AG09319 (cell line): ENCODE results near the gene ELMO2.

ENCODE experiments used
- DNase-seq: peaks from one replicate; pipeline ENCODE4 v3.0.0-alpha.2; 2010; ENCODE audit warnings: low read depth; ENCODE audit errors: extremely low read depth
- CTCF ChIP-seq: IDR thresholded peaks from 2 replicates; pipeline ENCODE4 v1.5.1; 2011; ENCODE audit warnings: low read depth, mild to moderate bottlenecking, inconsistent platforms, low read length, moderate library complexity

ELMO2 gene

GRCh38 chr20:46343975-46344357 is 62.4 kb downstream of the ELMO2 start:
- TF ChIP-seq CTCF: no peak
- no peak for DNase-seq

GRCh38 chr20:46343348-46343974 is 63.0 kb downstream of the ELMO2 start:
- no peak for DNase-seq

GRCh38 chr20:46342451-46343347 is 63.7 kb downstream of the ELMO2 start:
- no peak for TF ChIP-seq CTCF
- DNase-seq: no peak

More at GRCh38 chr20:46343348-46343974, 63.0 kb downstream of the ELMO2 start:
- TF ChIP-seq CTCF: no peak

- DNase-seq: no peak
- no peak for TF ChIP-seq CTCF
Measured at GRCh38 chr20:46342010-46342378, 64.4 kb downstream of the ELMO2 start.

- DNase-seq: no peak
- no peak for TF ChIP-seq CTCF
Measured at GRCh38 chr20:46341074-46342009, 65.1 kb downstream of the ELMO2 start.

GRCh38 chr20:46339037-46339436 is 67.4 kb downstream of the ELMO2 start:
- no peak for DNase-seq
- TF ChIP-seq CTCF: no peak
